Effector CD8-positive, alpha-beta T cell (primary cell): ENCODE data around the gene TRAIP.

Experiments used
- DNase-seq: peaks from one replicate; lab custom pipeline; 2025; lab: John Stamatoyannopoulos, UW

TRAIP gene

DNA sequence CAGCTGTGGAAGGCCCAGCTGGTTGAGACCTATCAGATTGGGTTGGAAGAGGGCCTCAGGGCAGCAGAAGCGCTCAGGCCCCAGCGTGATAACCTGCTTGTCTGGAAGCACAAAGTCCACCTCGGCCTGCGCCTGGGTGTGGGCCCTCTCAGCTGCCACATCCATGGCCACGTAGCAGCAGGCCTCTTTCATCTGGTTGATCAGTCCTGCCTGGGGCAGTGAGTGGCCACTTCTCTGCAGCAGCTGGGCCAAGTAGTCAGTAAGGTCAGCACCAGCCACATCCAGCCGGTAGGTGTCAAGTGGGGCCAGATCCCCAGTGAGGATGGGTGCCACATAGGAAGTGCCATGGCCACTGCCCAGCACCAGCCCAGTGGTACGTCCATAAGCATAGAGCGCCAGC lies 17.3 kb upstream of the TRAIP start:
- DNase-seq = no peak

DNA sequence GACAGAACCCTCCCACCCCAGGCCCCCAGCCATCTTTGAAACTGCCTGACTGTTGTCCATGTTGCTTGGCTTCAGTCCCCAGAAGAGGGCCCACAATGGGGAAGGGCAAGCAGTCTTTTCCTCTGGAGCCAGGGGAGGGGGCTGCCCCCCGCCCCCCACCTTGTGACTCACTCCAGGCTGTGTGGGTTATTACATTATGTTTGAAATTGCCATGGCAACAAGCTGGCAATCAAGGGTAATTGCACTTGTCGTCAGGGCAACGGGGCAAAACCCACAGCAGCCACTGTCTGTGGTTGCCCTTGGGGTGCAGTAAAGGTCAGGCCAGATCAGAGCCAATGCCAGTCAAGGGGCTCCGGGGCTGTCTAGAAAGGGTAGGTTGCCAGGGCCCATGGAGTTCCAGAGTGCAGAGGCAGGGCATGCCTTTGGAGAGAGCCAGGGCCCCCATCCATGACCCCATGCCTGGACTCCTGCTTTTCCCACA lies 16.5 kb upstream of the TRAIP start:
- DNase-seq = no peak

DNA sequence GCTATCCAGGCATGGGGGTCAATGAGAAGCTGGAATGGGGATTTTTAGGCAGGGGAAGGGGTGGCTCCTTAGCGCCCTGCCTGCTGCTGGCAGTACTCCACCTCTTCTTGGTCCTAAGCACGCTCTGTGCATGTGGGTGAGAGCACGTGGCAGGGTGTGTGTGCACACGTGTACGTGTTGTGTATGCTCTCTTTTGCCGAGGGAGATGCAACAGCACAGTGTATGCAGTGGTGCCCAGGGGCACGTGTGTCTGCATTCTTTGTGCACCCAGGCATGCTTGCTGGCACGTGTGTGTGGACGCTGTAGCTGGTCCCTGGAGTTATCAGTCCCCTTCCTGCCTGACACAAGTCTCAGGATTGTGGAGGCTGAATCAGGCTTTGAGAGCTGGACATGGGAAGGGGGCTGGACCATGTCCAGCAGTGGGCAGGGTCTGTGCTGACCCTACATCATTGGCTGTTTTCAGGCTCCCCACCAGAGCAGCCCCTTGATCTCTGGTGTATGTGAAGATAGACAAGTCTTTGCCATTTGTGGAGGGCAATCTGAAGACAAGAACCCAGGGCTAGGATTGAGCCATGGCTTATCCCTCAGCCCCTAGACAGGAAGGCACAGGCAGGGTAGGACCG lies 15.3 kb upstream of the TRAIP start:
- no peak for DNase-seq

DNA sequence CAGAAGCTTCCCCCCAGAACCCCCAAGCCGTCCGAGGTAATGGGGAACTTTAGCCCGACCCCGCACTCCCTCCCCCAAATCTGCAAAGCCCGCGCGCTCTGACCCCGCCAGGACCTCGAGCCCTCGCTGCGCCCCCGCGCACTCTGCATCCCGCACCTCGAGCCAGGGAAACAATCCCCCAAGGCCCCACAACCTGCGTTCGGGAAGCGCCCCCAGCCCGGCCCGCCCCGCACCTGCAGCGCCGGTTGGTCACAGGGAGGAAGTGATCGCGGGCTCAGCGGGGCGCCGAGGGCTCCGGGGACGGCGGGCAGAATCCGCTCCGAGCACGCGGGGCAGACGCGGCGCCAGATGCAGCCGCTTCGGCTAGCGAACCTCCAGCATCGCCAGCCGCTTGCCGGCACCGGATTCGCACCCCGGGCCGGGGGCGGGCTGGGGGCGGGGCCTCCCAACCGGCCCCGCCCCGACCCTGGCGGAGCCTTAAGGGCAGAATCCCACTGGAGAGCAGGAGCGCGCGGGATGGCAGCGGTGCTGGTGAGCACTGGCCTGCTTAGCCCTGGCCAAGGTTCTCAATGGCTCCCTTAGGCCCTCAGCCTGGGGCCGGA lies 13.3 kb upstream of the TRAIP start, which contains the start of gene CAMKV:
TSS of gene CAMKV (minus strand) at position 382 of the 602 bp plus-strand sequence. CDS start 7,518 bp downstream, outside the sequence.
- no peak for DNase-seq

DNA sequence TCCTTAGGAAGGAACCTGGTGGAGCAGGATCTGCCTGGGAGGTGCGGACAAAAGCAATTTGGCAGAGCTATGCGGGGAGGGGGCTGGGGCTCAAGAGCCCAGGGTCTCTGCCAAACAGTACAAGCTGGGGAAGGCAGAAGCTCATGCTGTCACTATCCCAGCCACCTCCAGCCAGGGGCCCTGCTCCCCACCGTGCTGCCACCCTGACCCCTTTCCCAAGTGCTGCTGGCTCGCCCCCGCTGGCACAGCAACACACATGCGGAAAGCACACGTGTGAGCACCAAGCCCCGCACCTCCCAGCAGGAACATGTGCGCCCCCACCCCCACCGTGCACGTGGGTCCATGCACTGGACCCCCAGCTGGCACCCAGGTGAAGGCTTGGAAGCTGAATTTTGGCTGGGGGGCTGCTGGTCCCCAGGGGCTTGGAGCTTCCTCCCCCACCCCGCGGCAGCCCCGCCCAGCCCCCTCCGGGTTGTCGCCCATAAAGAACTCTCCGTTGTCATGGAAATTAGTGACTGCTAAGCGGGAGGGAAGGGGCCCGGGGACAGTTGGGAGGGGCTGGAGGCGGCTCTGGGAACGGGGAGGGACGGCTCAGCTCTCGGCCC lies 12.6 kb upstream of the TRAIP start:
- no peak for DNase-seq

DNA sequence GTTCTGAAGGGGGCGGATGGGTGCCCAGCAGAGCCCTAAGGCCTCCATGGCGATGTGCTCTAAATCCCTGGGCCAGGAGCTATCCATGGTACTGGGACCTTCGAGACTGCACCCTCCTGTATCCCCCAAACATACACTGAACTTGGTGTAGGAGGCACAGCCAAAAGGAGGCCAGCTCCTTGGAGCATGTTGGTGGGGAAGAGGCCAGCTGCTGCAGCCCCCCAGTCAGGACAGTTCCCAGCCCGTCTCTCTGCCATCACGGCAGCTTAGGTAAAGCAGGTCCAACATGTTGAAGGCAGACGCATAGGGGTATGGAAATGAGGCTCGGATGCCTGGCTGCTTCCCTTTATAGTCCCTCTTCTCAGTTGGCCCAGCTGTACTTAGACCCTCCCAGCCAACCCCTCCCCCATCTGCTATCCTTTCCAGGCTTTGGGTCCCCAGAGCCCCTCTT lies 11.5 kb upstream of the TRAIP start:
- DNase-seq = no peak

DNA sequence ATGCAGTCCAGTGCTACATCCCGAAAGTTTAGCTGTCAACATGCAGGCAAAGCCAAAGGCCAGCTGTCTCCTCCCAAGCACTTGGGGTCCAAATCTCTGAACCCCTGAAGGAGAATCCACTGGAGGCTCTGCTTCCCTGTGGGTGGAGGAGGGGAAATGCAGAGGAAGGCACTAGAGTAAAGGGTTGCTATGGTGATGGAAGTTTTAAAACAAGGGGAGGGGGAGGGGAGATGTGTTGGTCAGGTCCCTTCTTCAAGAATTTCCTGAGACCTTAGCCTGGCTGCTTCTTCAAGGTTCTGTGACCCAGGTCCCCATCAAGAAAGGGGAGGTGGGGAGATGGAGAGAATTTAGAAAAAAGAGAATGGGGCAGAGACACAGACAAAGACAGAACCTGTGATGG lies 11.0 kb upstream of the TRAIP start:
- no peak for DNase-seq

DNA sequence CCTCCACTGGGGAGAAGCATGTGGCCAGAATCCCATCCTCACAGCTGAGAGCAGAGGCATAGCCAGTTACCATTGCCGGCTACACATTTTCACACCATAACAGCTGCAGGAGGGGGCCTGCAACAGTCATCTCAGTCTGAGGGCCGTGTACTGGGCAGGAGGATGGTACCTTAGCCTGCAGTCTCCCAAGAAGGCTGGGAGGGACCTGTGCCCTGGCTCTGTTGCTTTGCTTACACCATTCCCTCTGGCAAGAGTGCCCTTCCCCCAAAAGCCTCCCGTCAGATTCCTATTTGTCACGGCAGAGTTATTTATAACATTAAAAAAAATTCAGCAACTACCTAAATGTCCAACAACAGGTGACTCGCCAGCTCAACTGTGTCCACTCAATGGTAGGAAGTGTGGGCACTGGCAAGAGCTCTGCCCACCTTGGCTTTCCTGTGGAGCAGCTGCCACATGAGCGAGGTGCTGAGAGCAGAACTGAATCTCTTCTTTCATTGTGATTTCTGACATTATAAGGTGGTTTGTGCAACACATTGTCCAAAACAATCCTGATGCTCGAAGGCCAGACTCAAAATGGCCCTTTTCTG lies 8.9 kb upstream of the TRAIP start:
- no peak for DNase-seq

DNA sequence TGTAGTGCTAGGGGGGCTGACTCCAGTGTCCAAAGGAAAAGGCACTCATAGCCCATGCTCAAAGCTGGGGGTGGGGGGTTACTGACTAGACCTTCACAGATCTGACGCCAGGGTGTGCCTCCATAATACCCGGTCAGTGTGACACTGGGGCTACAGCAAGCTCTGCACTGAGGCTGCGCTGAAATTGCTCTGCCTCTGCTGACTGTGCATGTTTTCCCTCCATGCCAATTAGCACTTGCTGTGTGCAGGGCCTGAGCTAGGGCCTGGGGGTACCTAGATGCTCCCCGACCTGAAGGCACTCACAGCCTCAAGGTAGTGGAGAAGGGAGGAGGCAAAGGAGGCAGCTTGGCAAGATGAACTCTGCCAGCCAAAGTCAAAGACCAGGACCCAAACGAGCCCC lies 8.1 kb upstream of the TRAIP start:
- DNase-seq = no peak

DNA sequence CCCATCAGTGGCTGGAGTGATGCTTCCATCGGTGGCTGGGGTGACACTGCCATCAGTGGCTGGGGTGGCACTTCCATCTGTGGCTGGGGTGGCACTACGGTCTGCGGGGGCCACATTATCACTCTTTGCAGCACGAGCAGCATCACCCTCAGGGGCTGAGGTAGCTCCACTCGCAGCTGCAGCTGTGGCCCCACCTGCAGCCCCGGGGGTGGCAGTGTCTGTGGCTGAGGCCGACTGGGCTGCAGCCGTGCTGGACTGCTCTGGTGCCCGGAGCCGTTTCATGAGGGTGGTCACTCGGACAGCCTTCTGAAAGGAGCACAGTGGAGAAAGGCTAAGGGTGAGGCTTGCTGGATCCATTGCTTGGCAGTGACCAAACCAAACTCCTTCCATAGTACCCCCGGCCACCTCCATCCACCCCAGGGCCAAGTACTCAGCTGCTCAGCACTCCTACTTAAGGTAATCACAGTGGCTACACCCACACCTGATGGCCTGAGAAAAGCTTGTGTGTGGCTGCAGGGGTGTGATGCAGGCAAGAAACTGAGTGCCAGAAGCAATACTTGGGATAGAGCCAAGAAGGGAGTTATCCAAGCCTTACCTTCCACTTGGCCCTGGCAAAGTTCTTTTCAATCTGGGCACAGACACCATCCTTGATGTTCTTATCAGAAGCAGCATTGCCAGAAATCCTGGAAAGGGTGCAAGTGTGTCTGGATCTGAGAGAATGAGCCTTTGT lies 3.4 kb upstream of the TRAIP start:
- DNase-seq = no peak

DNA sequence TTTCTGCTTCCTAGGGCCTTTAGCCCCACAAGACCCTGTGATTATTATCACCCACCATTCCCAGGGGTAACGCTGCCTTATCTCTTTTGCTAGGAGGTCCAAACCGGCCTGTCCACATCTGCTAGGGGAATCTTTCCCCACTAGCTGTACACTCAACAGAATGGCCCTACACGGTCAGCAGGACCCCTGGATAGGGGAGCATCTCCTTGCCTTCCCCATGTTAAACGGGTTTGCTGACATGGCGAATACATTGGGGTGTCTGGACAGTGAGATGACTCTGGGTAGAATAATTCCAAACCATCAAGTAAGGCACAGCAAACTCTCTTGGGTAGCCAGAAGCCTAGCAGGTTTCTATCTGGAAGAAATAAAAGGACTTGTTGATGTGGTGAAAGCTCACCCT lies 702 bp downstream of the TRAIP start:
- DNase-seq = no peak

DNA sequence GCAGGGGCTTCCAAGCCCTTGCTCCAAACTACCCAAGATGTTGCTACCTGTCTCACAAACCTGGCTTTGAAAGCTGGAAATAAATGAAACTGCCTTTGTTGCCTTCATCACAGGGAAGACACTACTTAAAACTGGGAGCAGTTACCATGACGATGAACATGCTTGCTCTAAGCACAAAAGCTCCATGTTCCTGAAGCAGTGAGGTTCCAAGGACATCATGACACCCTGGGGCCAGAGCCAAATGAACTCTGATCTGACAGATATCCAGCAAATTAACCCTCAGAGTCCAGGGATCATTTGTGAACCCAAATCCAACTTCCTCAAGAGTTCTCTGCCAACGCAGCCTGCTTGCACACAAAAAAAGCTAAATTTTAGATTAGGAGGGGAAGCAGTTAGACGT lies 10.7 kb downstream of the TRAIP start:
- no peak for DNase-seq

DNA sequence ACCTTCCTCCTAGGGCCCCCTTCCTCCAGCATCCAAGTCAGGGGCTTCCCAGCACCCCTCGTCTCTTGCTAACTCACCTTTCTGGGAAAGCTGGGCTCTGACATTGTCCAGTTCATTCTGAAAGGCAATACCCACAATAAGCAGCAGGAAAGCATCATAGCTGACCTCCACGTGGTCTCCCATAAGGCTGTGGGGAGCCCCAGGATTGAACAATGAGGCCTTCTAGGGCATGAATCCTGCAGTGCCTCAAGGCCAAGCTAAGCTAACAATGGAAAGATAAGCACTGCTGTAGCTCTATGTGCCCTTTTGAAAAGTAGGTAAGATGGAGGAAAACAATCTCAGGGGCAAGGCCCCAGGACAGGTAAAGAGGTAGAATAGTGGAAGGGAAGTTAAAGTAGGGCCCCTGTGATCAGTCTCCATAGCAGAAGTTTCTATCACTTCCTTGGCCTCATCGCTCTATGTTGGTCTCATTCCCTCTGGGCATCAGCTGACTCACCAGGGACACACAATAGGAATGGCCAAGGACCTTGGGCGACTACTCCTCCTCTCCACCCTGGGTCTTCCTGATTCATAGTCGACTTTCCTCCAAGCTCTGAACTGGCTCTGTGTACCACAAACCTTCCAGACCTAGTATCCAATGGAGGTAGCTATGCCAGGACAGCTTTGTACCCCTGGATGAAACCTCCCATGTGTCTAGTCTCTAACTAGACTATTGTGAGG lies 11.7 kb downstream of the TRAIP start:
- DNase-seq = no peak

DNA sequence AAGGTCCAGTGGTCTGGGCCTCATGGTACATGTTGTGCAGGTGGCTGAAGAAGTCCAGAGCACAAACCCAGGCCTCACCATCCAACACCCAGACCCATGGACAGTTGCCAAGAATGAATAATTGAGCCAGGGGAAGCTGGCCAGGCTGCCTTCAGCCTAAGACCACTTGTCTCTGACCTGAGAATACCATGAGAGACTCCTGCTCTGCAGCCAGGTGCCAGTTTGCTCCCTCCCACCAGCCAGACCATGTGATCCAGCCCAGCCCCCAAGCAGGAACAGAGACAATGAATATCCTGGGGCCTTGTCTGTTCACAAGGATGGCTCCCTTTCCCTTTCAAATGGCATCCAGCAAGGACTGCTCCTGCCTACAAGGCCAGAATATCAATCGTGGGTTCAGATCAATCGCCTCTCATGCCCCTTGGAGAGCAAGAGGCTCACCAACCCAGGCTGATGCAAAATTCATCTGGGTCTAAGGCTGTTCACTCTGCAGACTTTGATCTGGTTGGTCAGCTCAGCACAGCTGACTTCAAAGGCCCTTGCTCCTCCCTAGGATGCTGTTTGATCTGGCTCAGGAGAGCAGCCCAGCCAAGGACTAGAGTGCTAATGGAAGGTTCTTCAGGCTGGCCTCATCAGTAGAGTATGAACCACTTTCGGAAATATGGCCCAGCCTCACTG lies 13.4 kb downstream of the TRAIP start:
- DNase-seq = no peak

DNA sequence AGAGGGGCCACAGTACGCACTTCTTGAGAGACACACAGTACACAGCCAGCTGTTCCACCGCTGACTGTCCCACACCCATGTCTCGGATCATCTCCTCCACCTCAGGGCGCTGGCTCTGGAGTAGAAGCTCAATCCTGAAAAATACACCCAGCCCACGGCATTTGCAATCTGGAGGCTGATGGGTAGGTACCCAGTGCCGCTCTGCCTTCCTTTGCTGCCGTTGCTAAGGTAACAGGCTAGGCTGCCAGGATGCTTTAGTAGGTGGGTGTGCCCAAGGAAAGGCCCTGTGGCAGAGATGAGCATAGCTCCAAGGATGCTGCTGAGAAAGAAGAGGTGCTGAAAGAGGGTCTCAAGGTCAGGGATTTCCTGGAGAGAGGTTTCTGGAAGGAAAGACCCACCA lies 14.6 kb downstream of the TRAIP start:
- DNase-seq = no peak

DNA sequence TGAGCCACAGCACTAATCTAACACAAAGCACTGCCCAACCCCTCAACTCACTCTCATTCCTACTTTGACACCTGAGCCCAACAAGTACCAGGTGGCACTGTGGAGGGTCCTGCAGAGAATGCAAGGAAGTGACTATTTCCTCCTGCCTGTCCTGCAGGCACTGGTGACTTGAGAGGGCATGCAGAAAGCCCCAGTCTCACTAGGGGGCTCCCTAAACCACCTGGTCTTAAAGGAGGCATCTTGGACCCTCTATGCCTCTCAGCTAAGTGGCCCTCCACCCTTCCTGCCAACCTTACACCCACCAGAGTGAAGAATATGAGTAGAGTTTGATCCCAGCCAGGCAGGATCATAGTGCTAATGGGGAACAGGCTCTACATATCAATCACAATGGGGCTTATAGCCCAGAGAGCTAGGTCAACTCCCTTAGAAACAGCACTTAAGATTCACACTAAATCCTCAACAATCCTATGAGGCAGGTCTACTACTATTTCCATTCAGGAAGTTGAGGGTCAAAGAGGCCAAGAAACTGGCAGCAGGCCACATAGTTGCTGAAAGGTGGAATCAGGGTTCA lies 15.2 kb downstream of the TRAIP start:
- no peak for DNase-seq

DNA sequence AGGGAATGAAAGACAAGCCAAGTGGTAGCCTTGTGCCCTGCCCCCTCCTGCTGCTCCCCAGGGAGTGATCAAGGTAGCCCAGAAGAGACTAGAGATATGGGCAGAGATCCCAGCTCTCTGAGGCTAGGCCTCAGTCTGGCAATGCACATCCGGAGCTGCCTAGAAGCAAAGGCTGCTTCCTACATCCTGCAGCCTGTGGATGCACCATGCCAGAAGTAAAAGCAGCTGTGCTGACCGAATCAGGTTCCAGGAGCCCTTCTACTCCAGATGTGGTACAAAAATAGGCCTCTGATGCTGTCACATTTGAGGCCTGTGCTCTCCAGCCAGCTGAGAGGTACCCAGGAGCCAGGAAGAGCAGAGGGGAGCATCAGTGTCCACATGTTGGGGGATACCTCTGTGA lies 16.0 kb downstream of the TRAIP start:
- no peak for DNase-seq

DNA sequence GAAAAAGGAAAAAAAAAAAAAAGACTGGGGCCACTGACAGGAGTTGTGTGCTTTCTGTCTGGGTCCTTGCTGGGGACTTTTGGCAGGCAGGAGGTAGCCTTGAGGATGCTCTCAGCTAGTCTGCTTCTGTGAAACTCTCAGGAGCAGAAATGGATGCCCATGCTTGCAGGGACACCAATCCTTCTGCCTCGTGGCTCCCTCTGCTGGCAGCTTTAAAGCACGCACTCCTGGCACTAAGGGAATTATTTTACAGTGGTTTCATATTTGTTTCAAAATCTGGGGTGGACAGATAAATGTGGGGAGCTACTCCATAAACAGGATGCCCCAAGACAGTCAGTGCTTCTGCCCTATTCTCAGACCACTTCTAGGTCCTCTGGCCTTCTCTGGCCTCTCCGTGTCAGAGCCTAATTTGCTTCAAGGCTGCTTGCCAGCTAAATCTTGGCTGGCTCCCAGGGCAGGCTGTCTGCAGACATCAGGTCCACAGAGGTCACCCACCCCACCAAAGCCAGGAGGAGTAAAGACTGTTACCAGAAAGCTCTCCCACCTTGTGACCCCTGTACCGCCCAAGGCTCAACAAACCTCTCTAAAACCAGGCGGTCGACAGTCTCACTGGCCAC lies 17.1 kb downstream of the TRAIP start:
- DNase-seq = peak; percentile 62

DNA sequence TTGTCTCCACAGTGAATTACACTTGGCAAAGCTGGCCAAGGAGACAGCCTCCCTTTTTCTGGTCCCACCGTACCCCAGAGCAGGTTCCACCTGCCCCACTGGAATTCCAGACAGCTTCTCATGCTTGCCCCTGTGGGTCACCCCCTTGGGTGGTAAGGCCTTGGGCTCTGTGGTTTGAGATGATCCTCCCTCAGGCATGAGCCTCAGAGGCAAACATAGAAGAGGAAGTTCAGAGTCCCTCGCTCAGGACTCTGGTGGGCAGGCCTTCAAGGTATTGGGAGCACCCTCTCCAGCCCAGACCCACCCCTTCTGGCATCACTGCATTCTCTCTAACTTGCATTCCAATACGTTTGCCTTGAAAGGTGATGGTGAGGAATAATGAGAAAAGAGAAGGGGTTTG lies 25.0 kb downstream of the TRAIP start:
- no peak for DNase-seq

DNA sequence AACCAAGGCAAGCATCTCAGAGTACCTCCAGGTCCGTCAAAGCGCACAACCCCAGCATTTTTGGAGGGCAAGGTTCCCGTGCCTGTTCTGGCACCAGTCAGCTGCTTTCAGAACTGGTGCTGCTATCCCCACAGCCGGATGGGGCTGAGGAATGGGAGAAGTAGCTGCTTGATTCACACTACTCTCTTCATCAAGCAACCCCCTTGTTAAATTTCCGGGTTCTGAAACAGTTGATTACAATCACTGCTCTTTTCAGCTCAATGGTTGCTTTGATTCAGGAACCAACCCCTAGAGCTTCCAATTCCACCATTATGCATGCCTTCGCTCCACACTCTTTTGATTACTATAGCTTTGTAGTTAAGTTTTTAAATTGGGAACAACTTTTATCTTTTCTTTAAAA lies 30.3 kb downstream of the TRAIP start:
- no peak for DNase-seq
